OCI-LY7 (cell line): ENCODE measurements around the gene UPF3A.

Experiments used
- EZH2phosphoT487 ChIP-seq: fragments of 200-600 bp; sonication (generic); IDR thresholded peaks from 2 replicates; pipeline ENCODE4 v1.6.1; 2018; ENCODE audit warnings: low read depth, borderline replicate concordance, mild to moderate bottlenecking, mixed run types, antibody characterized with exemption, low read length, moderate library complexity, mixed read lengths
- TF ChIP-seq, protein P1 (sequence below): fragments of 200-600 bp; sonication (generic); conservative IDR thresholded peaks from 2 replicates; pipeline ENCODE4 v1.5.1; 2014; ENCODE audit warnings: mild to moderate bottlenecking, antibody characterized with exemption, low read length, moderate library complexity, mixed read lengths

DNA sequence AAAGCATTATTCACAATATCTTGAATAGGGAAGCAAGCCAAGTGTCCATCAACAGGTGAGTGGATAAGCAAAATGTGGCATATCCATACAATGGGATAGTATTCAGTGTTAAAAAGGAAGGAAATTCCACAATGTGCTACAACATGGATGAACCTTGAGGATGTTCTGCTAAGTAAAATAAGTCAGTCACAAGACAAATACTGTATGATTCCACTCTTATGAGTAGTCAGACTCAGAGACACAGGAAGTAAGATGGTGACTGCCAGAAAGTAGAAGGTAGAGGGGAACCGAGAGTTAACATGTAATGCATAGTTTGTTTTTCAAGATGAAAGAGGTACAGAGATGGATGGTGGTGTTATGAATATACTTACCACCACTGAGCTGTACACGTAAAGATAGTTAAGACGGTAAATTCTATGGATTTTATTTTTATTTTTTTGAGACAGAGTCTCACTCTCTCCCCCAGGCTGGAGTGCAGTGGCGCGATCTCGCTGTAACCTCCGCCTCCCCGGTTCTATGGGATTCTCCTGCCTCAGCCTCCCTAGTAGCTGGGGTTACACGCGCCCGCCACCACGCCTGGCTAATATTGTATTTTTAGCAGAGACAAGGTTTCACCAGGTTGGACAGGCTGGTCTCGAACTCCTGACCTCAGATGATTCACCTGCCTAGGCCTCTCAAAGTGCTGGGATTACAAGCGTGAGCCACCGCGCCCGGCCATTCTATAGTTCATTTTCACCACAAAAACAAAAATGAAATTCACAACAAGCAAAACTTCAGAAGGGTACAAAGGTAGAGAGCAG, 31.9 kb downstream of the UPF3A start:
- TF ChIP-seq, protein P1, sequence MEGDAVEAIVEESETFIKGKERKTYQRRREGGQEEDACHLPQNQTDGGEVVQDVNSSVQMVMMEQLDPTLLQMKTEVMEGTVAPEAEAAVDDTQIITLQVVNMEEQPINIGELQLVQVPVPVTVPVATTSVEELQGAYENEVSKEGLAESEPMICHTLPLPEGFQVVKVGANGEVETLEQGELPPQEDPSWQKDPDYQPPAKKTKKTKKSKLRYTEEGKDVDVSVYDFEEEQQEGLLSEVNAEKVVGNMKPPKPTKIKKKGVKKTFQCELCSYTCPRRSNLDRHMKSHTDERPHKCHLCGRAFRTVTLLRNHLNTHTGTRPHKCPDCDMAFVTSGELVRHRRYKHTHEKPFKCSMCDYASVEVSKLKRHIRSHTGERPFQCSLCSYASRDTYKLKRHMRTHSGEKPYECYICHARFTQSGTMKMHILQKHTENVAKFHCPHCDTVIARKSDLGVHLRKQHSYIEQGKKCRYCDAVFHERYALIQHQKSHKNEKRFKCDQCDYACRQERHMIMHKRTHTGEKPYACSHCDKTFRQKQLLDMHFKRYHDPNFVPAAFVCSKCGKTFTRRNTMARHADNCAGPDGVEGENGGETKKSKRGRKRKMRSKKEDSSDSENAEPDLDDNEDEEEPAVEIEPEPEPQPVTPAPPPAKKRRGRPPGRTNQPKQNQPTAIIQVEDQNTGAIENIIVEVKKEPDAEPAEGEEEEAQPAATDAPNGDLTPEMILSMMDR = no peak
- no peak for TF ChIP-seq EZH2phosphoT487
